Osteocyte (in vitro differentiated cells): ENCODE results near the gene KDM4B. TPM values are rescaled to one million over a fixed set of nuclear protein-coding genes. Genes with fewer than 3 reads are reported as not detected.

Source experiments
- DNase-seq: peaks from one replicate; pipeline ENCODE4 v3.0.0; 2021; ENCODE audit warnings: mixed read lengths; ENCODE audit not compliant: unreplicated experiment; ENCODE audit errors: extremely low spot score
- H3K27ac Mint-ChIP-seq: one replicate; pipeline ENCODE4 v1.8.0; 2021; ENCODE audit warnings: mild to moderate bottlenecking, mixed read lengths; ENCODE audit not compliant: unreplicated experiment
- H3K27me3 Mint-ChIP-seq: one replicate; pipeline ENCODE4 v1.8.0; 2021; ENCODE audit warnings: mixed read lengths; ENCODE audit not compliant: unreplicated experiment
- H3K36me3 Mint-ChIP-seq: one replicate; pipeline ENCODE4 v1.8.0; 2021; ENCODE audit warnings: mixed read lengths; ENCODE audit not compliant: unreplicated experiment
- H3K4me1 Mint-ChIP-seq: one replicate; pipeline ENCODE4 v1.8.0; 2021; ENCODE audit warnings: mixed read lengths; ENCODE audit not compliant: unreplicated experiment
- H3K4me3 Mint-ChIP-seq: one replicate; pipeline ENCODE4 v1.8.0; 2021; ENCODE audit warnings: mild to moderate bottlenecking, moderate library complexity, mixed read lengths; ENCODE audit not compliant: unreplicated experiment
- H3K9me3 Mint-ChIP-seq: one replicate; pipeline ENCODE4 v1.8.0; 2021; ENCODE audit warnings: mixed read lengths; ENCODE audit not compliant: unreplicated experiment
- total RNA-seq: library from RNA; stranded (reverse); gene quantifications from 2 replicates; pipeline ENCODE4 v1.2.1, GENCODE V29; 2021
- TF ChIP-seq, protein P1 (sequence below): fragments of 200-600 bp; sonication (generic); IDR thresholded peaks from 2 replicates; pipeline ENCODE4 v1.5.0; 2021; ENCODE audit warnings: antibody characterized with exemption, mild to moderate bottlenecking, moderate library complexity

KDM4B gene
- total RNA-seq, 1 donor from 2014 or later, result 49.0 TPM

- TF ChIP-seq, protein P1, sequence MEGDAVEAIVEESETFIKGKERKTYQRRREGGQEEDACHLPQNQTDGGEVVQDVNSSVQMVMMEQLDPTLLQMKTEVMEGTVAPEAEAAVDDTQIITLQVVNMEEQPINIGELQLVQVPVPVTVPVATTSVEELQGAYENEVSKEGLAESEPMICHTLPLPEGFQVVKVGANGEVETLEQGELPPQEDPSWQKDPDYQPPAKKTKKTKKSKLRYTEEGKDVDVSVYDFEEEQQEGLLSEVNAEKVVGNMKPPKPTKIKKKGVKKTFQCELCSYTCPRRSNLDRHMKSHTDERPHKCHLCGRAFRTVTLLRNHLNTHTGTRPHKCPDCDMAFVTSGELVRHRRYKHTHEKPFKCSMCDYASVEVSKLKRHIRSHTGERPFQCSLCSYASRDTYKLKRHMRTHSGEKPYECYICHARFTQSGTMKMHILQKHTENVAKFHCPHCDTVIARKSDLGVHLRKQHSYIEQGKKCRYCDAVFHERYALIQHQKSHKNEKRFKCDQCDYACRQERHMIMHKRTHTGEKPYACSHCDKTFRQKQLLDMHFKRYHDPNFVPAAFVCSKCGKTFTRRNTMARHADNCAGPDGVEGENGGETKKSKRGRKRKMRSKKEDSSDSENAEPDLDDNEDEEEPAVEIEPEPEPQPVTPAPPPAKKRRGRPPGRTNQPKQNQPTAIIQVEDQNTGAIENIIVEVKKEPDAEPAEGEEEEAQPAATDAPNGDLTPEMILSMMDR, result peak; percentile 95
- peak; percentile 95 for DNase-seq
- peaks cover 49% of the 10 kb centered on the region for H3K4me1 Mint-ChIP-seq
- H3K4me3 Mint-ChIP-seq, result no peak overlapping the region
- peaks cover 6% of the 10 kb centered on the region for H3K36me3 Mint-ChIP-seq
- no peaks in the 10 kb centered on the region for H3K9me3 Mint-ChIP-seq
- no peaks in the 10 kb centered on the region for H3K27me3 Mint-ChIP-seq
- no peak overlapping the region for H3K27ac Mint-ChIP-seq
Observed at GRCh38 chr19:5031231-5032100, 62.6 kb downstream of the KDM4B start.

DNA sequence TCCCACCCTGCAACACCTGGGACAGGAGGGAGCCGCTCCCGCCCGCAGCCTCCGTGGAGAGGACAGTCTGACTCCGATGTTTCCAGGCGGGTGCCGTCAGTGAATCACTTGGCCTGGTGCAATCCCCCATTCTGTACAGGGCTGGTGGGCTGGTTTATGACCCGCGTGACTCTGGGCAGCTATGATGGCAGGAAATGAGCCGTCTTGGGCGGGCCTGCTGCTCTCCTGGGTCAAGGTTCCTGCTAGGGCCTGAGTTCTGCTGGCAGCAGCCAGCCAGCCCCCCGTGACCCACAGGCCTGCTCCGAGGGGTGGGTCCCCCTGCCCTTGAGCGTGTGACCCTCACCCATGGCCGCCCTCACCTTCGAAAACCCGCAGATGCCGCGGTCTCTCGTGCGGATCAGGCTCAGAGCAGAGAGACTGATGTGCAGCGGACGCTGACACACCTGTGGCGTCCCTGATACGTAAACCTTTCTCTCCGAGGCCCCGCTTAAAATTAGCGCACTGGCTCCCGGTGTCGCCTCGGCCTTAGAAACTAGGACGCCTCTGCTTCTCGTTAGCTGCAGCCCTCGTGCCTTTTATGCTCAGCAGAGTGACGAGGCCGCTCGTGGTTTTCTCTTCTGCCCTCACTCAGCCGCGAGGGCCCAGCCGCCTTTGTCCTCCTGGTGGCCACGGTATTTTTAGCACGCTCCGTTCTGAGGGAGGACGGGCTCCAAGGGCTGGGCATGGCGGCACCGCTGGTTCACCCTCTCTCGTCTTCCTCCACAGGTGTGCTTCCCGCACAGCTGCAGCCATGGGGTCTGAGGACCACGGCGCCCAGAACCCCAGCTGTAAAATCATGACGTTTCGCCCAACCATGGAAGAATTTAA is 63.4 kb downstream of the KDM4B start:
- no peak overlapping the region for H3K4me3 Mint-ChIP-seq
- no peak for DNase-seq
- peaks cover 6% of the 10 kb centered on the region for H3K36me3 Mint-ChIP-seq
- TF ChIP-seq, protein P1, result no peak
- H3K4me1 Mint-ChIP-seq, result peaks cover 54% of the 10 kb centered on the region
- H3K27me3 Mint-ChIP-seq, result no peaks in the 10 kb centered on the region
- no peak overlapping the region for H3K27ac Mint-ChIP-seq
- H3K9me3 Mint-ChIP-seq, result no peaks in the 10 kb centered on the region

DNA sequence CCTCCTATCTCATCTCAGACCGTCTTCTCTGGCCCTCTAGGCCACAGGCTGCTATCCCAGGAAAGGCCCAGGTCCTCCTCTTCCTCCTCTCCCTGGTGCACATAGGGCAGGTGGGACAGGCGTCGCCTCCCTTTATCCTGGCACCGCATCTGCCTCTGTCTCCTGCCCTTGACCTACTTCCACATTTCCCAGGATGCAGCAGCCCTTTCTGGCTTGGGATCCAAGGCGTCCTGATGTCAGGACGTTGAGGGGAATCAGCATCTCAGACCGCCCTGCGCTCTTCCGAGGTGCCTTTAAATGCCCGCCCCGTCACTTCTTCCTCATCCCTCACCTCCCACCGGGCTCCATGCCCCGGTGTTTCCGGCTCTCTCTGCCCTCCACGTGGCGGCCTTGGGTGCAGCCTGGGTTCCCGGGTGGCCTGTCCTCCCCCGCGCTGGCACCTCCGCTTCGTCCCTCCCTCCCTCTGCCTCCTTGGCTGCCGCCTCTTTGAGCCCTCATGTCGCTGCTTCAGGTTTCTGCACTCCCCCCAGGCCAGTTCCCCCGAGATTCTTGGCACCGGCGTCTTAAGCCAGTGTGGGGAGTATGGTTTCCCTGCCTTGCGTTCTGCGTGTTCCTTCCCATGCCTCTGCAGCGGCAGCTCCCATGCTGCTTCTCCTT is 66.3 kb downstream of the KDM4B start:
- H3K27me3 Mint-ChIP-seq, result no peaks in the 10 kb centered on the region
- no peaks in the 10 kb centered on the region for H3K9me3 Mint-ChIP-seq
- H3K4me3 Mint-ChIP-seq, result no peak overlapping the region
- H3K27ac Mint-ChIP-seq, result peak overlapping the region; percentile 50
- TF ChIP-seq, protein P1, result no peak
- peaks cover 68% of the 10 kb centered on the region for H3K4me1 Mint-ChIP-seq
- DNase-seq, result no peak
- peaks cover 6% of the 10 kb centered on the region for H3K36me3 Mint-ChIP-seq

GRCh38 chr19:5035793-5036697 is 67.1 kb downstream of the KDM4B start:
- TF ChIP-seq, protein P1, result no peak
- DNase-seq, result peak; percentile 89
- Mint-ChIP-seq H3K27ac (peak overlapping the region; percentile 94), H3K27me3 (no peaks in the 10 kb centered on the region), H3K36me3 (peaks cover 6% of the 10 kb centered on the region), H3K4me3 (peak overlapping the region; percentile 61), H3K9me3 (no peaks in the 10 kb centered on the region), H3K4me1 (peaks cover 71% of the 10 kb centered on the region)
